GM12874 (cell line): ENCODE results near the gene CLMN.

Source experiments
- CTCF ChIP-seq: IDR thresholded peaks from 2 replicates; pipeline ENCODE4 v1.5.1; 2011; ENCODE audit warnings: low read depth, mild to moderate bottlenecking, control low read depth, low read length, moderate library complexity; ENCODE audit not compliant: insufficient read depth

The CLMN gene

GRCh38 chr14:95250140-95250769, 69.5 kb downstream of the CLMN start:
- TF ChIP-seq CTCF: no peak

GRCh38 chr14:95248432-95248831, 71.3 kb downstream of the CLMN start:
- no peak for TF ChIP-seq CTCF

GRCh38 chr14:95246870-95247269, 72.8 kb downstream of the CLMN start:
- TF ChIP-seq CTCF: no peak

GRCh38 chr14:95245334-95245733, 74.4 kb downstream of the CLMN start:
- TF ChIP-seq CTCF: no peak

- TF ChIP-seq CTCF: no peak
Observed at GRCh38 chr14:95244587-95244986, 75.1 kb downstream of the CLMN start.

- no peak for TF ChIP-seq CTCF
Observed at GRCh38 chr14:95242870-95243269, 76.8 kb downstream of the CLMN start.

GRCh38 chr14:95240859-95241813, 78.6 kb downstream of the CLMN start:
- TF ChIP-seq CTCF: no peak
